Erythroblast (primary cell): ENCODE measurements around the gene DEPDC7.

Experiments used
- GATA1 ChIP-seq: IDR thresholded peaks from 2 replicates; pipeline ENCODE4 v1.6.1; 2011; ENCODE audit warnings: low read depth, mild to moderate bottlenecking, control low read depth, low read length, moderate library complexity
- POLR2A ChIP-seq: IDR thresholded peaks from 2 replicates; pipeline ENCODE4 v1.6.1; 2011; ENCODE audit warnings: mild to moderate bottlenecking, low read length

DNA sequence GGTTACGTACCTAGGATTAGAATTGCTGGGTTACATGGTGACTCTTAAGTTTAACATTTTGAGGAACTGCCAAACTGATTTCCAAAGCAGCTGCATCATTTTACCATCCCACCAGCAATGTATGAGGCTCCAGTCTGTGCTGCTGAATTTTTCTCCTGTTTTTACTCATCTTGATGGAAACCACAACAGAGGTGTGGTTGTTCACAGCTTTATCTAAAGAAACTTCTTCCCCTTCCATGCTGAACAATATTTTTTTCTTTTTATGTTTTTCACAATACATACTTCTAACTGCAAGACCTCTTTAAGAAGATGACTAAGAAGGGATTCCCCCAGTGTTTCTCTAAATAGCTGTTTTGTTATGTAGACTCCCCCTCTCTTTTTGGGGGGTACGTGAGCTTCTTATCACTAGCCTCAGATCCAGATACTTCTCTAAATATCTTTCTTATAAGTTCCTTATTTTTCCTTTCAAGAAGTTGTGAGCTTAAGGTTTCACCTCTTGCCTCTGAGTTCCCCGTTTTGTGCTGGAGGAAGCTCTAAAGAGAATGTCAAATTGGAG lies 47.7 kb downstream of the DEPDC7 start:
- TF ChIP-seq POLR2A, result no peak
- TF ChIP-seq GATA1, result no peak
